HG02763 (cell line): ENCODE data around the gene ABCB6.
A peak's percentile ranks its signal among the peaks of the same experiment; 100 is the strongest.

Source experiments
- ATAC-seq: cut with Tn5 transposase; IDR thresholded peaks from one replicate; pipeline ENCODE4 v1.9.1; 2021; ENCODE audit warnings: mild to moderate bottlenecking, moderate library complexity; ENCODE audit not compliant: unreplicated experiment

Gene ABCB6

DNA sequence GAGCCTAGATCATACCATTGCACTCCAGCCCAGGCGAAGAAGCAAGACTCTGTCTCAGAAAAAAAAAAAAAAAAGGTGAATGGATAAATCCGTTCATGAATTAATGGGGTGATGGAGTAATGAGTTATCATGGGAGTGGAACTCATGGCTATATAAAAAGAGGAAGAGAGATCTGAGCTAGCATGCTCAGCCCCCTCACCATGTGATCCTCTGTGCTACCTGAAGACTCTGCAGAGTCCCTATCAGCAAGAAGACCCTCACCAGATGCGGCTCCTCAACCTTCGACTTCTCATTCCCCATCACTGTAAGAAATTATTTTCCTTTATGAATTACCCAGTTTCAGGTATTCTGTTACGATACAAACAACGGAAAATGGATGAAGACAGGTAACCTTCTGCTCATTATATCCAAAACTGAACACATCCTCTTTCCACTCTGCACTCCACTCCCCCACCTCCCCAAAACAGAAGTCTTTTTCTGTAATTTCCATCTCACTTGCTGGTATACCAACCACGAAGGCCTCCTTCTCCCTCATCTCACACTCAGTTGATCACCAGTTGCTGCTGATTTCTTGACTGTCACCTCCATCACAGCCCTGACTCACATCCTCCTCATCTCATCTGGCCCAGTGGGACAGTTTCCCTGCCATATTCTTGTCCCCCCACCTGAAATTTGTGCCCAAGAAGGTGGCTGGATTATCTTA lies 31.9 kb downstream of the ABCB6 start:
- ATAC-seq, result no peak

DNA sequence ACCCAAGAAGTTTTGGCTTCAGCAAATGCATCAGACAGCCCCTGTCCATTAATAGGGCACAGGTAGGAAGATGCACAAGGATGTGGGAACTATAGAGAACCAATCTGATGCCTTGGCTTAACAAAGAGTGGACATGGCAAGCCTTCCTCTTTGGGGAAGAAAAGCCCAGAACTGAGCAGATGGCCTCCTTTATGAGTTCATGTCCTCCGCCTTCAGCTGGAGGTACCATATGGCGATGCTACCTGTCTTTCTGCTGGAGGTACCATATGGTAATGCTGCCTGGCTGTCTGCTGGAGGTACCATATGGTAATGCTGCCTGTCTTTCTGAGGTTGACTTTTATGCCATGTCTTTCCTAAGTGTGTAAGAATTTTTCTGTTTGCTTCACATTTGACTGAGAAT lies 34.6 kb downstream of the ABCB6 start:
- no peak for ATAC-seq

DNA sequence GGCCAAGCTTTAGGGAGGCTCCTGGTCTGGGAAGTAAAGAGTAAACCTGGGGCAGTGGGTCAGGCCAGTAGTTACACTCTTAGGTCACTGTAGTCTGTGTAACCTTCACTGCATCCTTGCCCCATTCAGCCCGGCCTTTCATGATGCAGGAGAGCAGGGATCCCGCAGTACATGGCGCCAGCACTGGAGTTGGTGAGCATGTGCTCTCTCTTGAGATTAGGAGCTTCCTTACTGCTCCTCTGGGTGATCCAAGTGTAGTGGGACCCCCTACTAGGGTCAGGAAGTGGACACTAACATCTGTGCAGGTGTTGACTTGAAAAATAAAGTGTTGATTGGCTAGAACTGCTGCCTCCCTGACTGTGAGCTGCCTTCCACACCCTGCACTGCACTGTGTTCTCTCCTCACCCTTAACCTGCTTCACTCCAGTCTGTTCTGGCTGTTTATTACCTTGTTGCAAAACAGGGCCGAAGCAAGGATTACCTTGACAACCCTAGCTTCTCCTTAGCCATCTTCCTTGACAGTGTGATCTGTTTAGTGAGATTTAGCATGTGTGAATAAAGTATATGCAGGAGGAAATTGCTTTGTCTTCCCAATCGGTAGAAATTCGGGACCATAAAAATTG lies 35.5 kb downstream of the ABCB6 start:
- ATAC-seq, result no peak

DNA sequence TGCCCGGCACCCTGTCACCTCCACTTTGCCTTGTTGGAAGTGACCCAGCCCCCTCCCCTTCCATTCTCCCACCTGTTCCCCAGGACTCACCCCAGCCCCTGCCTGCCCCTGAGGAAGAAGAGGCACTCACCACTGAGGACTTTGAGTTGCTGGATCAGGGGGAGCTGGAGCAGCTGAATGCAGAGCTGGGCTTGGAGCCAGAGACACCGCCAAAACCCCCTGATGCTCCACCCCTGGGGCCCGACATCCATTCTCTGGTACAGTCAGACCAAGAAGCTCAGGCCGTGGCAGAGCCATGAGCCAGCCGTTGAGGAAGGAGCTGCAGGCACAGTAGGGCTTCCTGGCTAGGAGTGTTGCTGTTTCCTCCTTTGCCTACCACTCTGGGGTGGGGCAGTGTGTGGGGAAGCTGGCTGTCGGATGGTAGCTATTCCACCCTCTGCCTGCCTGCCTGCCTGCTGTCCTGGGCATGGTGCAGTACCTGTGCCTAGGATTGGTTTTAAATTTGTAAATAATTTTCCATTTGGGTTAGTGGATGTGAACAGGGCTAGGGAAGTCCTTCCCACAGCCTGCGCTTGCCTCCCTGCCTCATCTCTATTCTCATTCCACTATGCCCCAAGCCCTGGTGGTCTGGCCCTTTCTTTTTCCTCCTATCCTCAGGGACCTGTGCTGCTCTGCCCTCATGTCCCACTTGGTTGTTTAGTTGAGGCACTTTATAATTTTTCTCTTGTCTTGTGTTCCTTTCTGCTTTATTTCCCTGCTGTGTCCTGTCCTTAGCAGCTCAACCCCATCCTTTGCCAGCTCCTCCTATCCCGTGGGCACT lies 36.2 kb downstream of the ABCB6 start:
- ATAC-seq, result no peak

DNA sequence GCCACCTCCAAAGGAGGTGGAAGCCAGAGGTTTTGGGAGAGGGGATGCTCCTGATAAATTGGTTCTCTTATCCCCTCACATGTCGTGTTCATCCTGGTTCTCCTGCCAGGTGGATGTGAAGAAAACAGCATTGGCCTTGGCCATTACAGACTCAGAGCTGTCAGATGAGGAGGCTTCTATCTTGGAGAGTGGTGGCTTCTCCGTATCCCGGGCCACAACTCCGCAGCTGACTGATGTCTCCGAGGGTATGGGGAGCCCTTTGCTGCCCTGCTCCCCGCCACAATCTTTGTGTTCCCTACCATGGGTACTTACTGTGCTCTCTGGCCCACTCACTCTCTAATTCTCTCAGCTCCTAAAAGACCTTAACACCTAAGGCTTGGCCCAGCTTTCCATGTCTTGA lies 37.2 kb downstream of the ABCB6 start:
- ATAC-seq, result no peak

DNA sequence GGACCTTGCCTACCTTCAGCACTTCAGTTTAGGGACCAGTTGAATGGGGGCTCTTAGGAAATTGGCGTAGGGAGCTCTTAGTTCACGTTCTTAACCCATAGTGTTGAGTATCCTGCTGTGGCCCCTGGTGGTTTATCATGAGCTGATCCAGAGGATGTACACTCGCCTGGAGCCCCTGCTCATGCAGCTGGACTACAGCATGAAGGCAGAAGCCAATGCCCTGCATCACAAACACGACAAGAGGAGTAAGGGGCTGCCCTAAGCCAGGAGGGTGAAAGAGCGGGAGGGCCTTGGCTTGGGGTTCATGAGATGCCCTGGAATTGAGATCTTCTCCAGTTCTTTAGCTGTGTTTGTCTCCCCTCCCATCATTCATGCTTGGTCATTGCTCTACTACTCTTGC lies 37.8 kb downstream of the ABCB6 start:
- ATAC-seq, result no peak

DNA sequence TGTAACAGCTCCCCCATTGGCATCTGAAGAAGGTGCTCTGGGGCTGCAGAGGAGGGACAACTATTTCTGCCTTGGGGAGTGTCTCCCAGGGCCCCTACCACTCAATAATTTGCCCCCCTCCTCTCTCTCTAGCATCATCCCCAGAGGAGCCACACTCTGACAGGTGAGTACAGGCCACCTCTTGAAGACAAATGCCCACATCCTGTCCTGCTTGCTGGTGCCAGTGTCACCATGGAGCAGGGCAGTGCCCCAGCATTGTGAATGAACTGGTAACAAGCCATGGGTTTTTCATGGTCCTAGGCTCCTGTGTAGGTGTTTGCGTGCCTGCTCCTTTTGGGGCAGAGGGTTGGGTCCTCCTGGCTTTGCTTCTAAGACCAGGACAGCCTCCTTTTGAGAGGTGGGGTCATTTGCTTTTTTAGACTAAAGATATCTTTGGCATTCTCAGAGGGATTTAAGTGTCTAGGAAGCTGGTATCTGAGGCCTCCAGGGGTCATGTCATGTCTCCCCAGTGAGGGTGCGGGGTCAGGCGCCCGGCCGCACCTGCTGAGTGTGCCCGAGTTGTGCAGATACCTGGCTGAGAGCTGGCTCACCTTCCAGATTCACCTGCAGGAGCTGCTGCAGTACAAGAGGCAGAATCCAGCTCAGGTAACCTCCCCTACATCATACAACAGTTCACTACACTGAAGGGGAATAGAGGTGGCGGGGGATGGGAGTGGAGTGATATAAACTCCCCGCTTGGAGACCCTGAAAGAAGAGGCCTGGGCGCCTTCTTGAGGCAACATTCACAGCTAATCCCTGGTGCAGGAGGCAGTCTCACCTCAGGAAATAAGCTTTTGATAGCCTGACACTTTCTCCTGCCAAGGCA lies 38.9 kb downstream of the ABCB6 start:
- ATAC-seq, result no peak

DNA sequence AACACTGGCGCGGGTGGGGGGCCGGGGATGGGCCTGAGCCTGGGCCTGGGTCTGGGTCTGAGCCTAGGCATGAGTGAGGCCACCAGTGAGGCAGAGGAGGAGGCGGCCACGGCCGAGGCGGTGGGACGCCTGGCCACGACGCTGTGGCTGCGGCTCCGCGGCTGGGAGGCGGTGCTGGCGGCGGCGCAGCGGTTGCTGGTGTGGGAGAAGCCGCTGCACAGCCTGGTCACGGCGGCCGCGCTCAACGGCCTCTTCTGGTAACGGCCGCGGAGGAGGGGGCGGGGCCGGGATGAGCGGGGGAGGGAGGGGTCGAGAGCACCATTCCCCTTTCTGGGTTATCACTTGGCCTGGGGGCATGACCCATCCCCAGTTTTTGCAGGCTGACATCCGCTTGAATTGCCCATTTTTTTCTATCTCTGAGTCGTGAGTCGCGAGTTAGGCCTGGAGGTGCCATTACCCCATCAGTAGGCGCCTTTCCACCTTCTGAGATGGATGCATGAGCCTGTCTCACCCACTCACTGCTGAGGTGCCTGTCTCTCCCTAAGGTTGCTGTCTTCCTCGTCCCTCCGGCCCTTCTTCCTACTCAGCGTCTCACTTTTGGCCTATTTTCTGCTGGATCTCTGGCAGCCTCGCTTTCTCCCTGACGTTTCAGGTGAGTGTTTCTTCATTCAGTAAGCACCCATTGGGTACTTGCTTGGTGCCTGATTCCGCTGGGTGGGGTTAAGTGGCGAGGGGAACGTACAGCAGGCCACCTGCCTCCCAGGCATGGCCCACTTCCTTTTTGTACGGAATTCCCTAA lies 40.2 kb downstream of the ABCB6 start:
- peak; percentile 27 for ATAC-seq

DNA sequence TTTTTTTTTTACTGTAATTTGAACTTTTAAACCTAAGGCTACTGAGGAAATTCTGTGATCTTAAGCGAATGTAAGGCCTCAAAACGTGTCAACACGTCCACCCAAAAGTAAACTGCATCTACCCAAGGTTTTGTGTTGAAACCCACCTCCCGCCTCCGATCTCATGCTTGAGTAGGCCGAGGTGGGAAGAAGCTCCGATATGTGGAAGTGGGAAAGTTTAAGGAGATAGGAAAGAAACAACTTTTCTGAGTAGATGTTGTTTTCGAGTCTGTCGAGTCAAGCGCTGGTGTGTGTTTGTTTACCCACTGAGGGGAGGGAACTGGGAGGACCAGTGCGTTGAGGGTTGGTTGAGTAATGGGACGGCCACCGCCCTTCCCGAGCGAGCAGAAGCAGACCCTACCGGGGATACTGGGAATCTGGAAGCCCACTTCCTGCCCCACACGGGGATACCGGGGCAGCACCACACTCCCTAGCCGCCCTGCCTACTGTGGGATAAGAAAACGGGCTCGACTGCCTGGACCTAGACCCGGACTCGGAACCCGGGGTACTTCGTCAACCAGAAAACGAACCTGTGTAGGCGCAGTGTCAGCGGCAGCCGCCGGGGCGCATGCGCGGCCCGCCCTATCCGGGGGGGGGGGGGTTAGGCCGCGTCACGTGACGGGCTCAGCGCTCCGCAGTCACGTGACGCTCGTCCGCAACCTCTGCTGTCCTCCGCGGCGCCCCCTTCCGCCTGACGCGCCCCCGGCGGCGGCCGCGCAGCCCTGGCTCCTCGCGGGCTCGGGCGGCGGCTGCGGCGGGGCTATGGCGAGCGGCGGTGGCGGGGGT lies 41.0 kb downstream of the ABCB6 start, which contains the start of gene RETREG2:
TSS of gene RETREG2 (plus strand) at position 724 of the 825 bp plus-strand sequence. CDS start at position 802, 78 bp downstream.
- ATAC-seq, result peak; percentile 43

DNA sequence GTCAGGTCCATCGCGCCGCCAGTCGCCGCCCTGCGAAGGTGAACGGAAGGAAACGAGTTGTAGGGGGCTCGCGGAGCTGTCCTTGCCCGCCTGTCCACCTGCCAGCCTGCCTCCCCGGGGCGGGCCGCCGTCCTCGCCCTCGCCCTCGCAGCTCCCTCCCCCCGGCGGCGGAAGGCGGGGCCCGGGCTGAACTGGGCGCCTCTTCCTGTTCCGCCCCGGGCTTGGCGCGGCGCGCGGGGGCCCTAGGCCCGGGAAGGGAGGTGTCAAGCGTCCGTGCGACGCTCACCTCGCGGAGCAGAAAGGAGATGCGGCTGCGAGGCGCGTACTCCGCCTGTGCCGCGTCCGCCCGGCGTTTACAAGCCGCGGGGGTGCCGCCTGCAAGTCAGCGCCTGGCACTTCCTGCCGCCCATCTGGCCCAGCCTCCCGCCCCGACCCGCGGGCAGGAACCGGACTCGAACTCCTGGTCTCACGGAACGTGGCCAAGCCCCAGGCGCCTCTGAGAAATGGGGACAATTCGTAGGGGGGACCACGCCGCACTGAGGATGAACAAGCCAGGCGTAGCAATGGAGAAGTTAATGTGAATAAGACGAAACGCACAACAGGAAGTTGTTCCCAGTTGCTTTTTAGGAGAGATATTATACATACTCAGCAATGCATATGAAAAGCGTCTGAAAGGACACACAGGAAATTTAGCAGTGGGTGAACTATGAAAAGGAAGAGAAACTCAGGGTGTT lies 41.8 kb downstream of the ABCB6 start, which contains the start of gene CNPPD1:
TSS of gene CNPPD1 (minus strand) at position 108 of the 734 bp plus-strand sequence. CDS start at position 11, 97 bp downstream.
- ATAC-seq, result peak; percentile 65

DNA sequence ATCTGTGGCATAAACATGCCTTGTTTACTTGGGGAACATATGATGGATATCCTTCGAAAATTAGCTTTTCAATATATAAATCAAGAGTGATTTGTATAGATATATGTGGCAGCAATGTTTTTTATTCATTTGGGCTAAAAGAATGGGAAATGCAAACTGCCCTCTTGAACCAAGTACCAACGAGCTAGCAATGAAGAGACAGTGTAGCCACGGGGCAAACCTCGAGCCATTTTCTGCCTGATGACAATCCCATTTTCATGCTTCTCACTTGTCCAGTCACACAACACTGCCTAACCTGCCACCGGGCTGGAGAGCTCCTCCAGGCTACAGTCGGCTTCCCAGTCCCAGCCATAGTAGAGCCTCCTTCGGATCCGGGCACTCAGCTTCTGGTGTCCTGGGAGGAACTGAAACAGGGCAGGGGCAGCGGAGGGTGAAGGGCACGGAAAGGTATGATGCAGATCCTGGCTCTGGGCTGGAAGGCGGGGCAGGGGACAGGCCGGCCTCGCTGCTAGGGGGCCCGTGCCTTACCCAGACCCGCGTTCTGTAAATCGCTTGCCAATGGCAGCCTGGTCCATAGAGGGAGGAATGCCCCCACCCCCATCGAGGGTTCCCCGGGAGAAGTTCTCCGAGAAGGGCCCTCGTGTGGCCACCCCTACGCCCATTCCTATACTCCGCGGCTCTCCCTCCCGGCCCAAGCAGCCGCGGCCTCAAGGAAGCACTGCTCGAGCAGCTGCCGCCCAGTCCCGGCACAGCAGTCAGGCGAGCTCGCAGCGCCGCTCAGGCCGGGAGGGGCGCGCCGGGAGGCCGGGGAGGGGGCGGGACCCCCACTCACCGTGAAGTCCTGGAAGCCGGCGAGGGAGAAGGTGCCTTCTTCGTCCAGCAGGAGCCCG lies 42.6 kb downstream of the ABCB6 start:
- ATAC-seq, result peak; percentile 11

DNA sequence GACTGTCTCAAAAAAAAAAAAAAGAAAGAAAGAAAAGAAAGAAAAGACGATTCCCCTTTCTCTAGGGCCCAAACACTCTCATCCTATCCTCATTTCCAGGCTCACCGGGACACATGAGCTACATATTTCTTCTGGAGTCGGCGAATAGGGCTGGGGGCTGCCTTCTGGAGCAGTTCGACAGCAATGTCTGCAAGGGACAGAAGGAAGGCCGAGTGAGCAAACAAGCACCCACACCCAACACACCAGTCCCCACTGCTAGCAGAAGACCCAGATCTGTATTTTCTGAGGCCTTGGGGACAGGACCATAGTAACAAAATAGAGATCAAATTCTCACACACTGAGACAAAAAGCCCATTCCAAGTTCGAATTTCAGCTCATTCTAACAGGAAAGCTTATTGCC lies 43.3 kb downstream of the ABCB6 start:
- ATAC-seq, result no peak

DNA sequence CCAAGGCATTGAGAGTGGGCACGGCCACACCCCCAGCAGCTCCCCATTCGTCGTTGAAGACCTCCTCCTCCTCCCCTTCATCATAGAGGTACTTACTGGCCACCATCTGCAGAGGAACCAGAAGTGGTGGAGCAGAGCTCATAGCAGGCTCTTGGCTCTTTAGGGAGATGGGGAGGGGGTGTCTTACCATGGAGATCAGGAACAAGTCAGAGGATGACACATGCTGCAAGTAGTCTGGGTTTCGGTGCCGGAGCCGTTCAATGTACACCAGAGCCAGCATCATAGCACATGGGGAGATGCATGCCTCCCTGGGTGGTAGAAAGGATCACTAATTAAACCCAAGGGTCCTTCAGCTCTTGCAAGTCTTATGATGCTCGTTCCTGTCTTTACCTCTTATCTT lies 44.0 kb downstream of the ABCB6 start:
- no peak for ATAC-seq

DNA sequence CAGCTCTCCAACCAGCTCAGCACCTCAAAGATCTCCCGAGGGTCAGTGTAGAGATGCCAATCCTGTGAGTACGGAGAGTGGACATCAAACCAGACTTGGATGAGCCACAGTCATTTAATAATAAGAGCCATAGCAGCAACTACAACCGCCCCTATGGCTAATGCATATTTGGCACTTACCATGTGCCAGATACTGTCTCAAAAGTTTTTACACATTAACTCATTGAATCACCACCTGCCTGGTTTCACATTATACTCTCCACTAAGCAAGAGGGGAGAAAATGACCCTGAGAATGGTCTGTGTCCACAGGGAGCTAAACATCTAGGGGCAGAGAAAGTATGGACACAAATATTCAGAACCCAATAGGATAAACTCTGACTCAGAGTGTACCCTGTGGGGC lies 44.6 kb downstream of the ABCB6 start:
- no peak for ATAC-seq

DNA sequence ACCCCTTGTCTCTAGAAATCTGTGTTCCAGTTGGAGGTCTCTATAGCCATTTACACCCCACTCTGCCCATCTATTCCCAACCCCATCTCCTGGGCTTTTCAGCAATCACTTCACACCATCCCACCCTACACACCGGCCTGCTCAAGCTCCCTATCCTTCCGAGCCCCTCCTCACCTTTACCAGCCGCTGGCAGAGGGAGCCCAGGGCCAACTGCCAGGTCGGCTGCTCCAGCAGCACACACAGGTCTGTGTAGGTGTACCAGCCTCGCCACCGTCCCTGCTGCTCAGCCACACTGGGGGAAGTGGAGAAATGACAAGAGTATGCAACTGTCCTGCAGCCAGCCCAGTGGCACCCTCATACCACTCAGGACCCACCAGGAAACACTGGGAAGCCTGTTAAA lies 45.6 kb downstream of the ABCB6 start:
- no peak for ATAC-seq

DNA sequence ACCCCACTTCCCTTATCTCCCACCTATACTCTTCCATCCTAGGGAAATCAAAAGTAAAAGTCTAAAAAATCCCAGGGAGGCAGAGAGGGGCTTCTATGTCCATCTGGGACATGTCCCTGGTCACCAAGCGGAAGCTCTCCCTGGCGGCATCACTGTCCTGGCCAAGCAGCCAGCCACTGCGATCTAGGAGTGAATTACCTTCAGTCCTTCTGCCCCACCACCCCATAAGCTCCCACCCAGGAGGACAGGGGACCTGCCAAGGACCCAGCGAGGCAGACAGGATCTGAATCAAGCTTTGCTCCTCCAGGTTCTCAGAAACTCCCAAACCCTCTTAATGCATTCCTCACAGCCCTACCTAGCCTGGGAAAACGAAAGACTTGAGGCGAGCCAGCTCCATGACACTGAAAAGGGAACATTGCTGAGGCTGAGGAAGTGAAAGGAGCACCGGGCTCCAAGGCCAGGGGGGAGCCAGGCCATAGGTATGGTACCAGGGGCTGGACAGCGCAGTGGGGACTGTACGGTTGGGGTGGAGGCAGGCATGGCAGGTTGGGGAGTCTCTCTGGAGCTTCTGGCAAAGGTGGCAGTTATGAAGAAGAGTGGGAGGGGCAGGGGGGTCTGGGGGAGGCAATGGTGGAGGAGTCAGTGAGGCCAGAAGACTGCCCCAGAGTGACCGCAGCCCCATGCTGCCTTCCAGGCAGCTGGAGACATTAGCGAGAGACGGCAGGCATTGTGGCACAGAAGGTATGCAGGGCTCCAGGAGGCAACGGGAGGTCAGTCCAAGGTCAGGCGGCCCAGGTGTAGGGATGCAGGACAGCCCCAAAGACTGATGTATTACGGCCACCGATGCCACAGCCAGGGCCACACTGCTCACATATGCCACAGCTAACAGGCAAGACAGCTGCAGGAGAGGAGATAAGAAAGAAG lies 46.3 kb downstream of the ABCB6 start:
- no peak for ATAC-seq
